Transverse colon (tissue), 4 donors: ENCODE results near the gene GLT8D2. TPM values are rescaled to one million over a fixed set of nuclear protein-coding genes. Genes with fewer than 3 reads are reported as not detected.

ENCODE experiments used
- DNase-seq: peaks from one replicate; pipeline ENCODE4 v3.0.0-alpha.2; 2019
- H3K27ac ChIP-seq, 4 donors: fragments of 200-600 bp; sonication (generic); 2 replicates each; pipeline ENCODE4 v1.5.1; 2016 to 2018; ENCODE audit warnings: inconsistent platforms in 4 of 4
- H3K27me3 ChIP-seq: fragments of 200-600 bp; sonication (generic); 2 replicates; pipeline ENCODE4 v1.5.1; 2017; ENCODE audit warnings: inconsistent platforms
- H3K36me3 ChIP-seq, 4 donors: fragments of 200-600 bp; sonication (generic); 2 replicates each; pipeline ENCODE4 v1.5.1; 2017 to 2019; ENCODE audit warnings: inconsistent platforms in 4 of 4
- H3K4me1 ChIP-seq, 4 donors: fragments of 200-600 bp; sonication (generic); 2 replicates each; pipeline ENCODE4 v1.5.1; 2017 to 2020; ENCODE audit warnings: inconsistent platforms in 4 of 4
- H3K4me3 ChIP-seq, 4 donors: fragments of 200-600 bp; sonication (generic); 1 replicate in 1 of 4; 2 replicates in 3 of 4; pipeline versions ENCODE4 v1.5.1 to v1.6.1; 2017 to 2019; ENCODE audit warnings: inconsistent platforms in 4 of 4
- H3K9me3 ChIP-seq, 2 donors: fragments of 200-600 bp; sonication (generic); 2 replicates each; pipeline ENCODE4 v1.5.1; 2017 to 2019; ENCODE audit warnings: inconsistent platforms in 2 of 2
- CTCF ChIP-seq, 5 experiments: fragments of 200-600 bp in 3 of 5; fragments of 450-650 bp in 2 of 5; sonication (generic) in 3 of 5; IDR thresholded peaks; 1 replicate in 2 of 5; 2 replicates in 3 of 5; pipeline ENCODE4 v1.5.1; 2016 to 2017; ENCODE audit warnings: antibody characterized with exemption in 5 of 5, inconsistent platforms in 3 of 5, mild to moderate bottlenecking in 2 of 5, moderate library complexity in 1 of 5
- EP300 ChIP-seq: sonication (generic); formaldehyde crosslinking; IDR thresholded peaks from one replicate; pipeline ENCODE4 v1.6.1; 2017; ENCODE audit warnings: antibody characterized with exemption, low read depth
- POLR2A ChIP-seq: fragments of 450-650 bp; IDR thresholded peaks from one replicate; pipeline ENCODE4 v1.6.1; 2016; ENCODE audit warnings: antibody characterized with exemption, mild to moderate bottlenecking, moderate library complexity
- POLR2AphosphoS5 ChIP-seq, 3 donors: sonication (generic); formaldehyde crosslinking; IDR thresholded peaks; one replicate each; pipeline ENCODE4 v1.6.1; 2016; ENCODE audit warnings: antibody characterized with exemption in 3 of 3
- WGBS, 2 donors: methylation state at CpG; one replicate each; pipeline ENCODE4 v1.1.5; 2018; ENCODE audit warnings: low coverage in 1 of 2; 5-methylcytosine and 5-hydroxymethylcytosine counted together
- in situ Hi-C, 4 donors: fragments of 200-750 bp; cut with MboI; loops; one replicate each; pipeline versions ENCODE4 v1.15.0 to v1.15.1; 2017; ENCODE audit warnings: low sequenced_read_pairs in 3 of 4, low pct_ligation_motif_present in 1 of 4, low pct_unique_long_range_greater_than_20kb in 1 of 4
- intact Hi-C: fragments of 100-400 bp; cut with DNase I; formaldehyde crosslinking; loops from one replicate; pipeline ENCODE4 v1.15.1; 2023; ENCODE audit warnings: low total_unique reads
- total RNA-seq, 4 donors: library from RNA; depleted of rRNA; stranded (reverse); fragments of >200 nt; gene quantifications; one replicate each; pipeline ENCODE4 v1.1.0, GENCODE V29; 2016

GLT8D2 gene
- total RNA-seq, 4 donors from 2014 or later: 1.1 to 21.3 (median 3.8) TPM

- TF ChIP-seq CTCF (IDR thresholded peaks at IDR 0.05) (no peak), EP300 (no peak), POLR2AphosphoS5 (IDR thresholded peaks at IDR 0.05) (no peak), POLR2A (no peak)
- Histone ChIP-seq H3K27me3 (no peaks in the 10 kb centered on the region), H3K9me3 (no peaks in the 10 kb centered on the region), H3K4me1 (peaks cover 20 to 50% (median 21%) of the 10 kb centered on the region in 4 donors), H3K27ac (peak overlapping the region; percentile 95 to 99 (median 98)), H3K4me3 (peak overlapping the region; percentile 68 to 94 (median 88)), H3K36me3 (no peaks in the 10 kb centered on the region)
- intact Hi-C loops (loop anchor here (10.0 kb wide), 1 partner anchor 140 kb away; no protein-coding TSS in a partner anchor), in situ Hi-C loops (loop anchor here in 2 of 4 donors (25.0 kb wide), 2 partner anchors 322 to 1147 kb away; partner anchors contain the start of gene WASHC4 (in 1 of the 2))
- no peak for DNase-seq
- 0% methylated on average over 11 of the region's 11 CpGs; no CpG with 5 or more reads in 1 of the 2 donors for WGBS, 2 donors
Measured at GRCh38 chr12:103965255-103965589, 84.8 kb downstream of the GLT8D2 start.

GRCh38 chr12:103964805-103965204 is 85.2 kb downstream of the GLT8D2 start:
- Histone ChIP-seq H3K27me3 (no peaks in the 10 kb centered on the region), H3K4me1 (peaks cover 18 to 45% (median 21%) of the 10 kb centered on the region in 4 donors), H3K9me3 (no peaks in the 10 kb centered on the region), H3K27ac (peak overlapping the region; percentile 95 to 99 (median 98)), H3K36me3 (no peaks in the 10 kb centered on the region), H3K4me3 (peak overlapping the region; percentile 68 to 94 (median 88))
- in situ Hi-C loops: loop anchor here in 2 of 4 donors (25.0 kb wide), 2 partner anchors 322 to 1147 kb away; partner anchors contain the start of gene WASHC4 (in 1 of the 2)
- WGBS, 2 donors: 10 to 16% methylated on average over 3 of the region's 3 CpGs
- intact Hi-C loops: loop anchor here (10.0 kb wide), 1 partner anchor 140 kb away; no protein-coding TSS in a partner anchor
- TF ChIP-seq POLR2A (no peak), POLR2AphosphoS5 (IDR thresholded peaks at IDR 0.05) (no peak), EP300 (no peak), CTCF (IDR thresholded peaks at IDR 0.05) (no peak)
- no peak for DNase-seq

DNA sequence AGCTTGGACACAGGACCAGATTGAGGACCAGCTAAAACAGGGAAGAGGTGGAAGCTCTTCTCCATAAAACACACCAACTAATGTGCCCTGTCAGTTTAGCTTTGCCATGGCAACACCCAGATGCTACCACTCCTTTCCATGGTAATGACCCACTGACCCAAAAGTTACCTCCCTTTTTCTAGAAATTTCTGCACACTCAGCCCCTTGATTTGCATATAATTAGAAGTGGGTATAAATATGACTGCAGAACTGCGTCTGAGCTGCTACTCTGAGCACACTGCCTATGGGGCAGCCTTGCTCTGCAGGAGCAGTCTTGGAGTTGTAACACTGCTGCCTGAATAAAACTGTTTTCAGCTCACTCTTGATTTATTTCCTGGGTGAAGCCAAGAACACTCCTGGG is 87.5 kb downstream of the GLT8D2 start:
- H3K9me3 ChIP-seq: no peaks in the 10 kb centered on the region
- H3K27ac ChIP-seq: no peak overlapping the region
- no peak for DNase-seq
- H3K4me3 ChIP-seq: no peak overlapping the region
- in situ Hi-C loops: loop anchor here in 2 of 4 donors (25.0 kb wide), 2 partner anchors 325 to 1150 kb away; partner anchors contain the start of gene WASHC4 (in 1 of the 2)
- intact Hi-C loops: loop anchor here (10.0 kb wide), 1 partner anchor 142 kb away; no protein-coding TSS in a partner anchor
- H3K36me3 ChIP-seq: no peaks in the 10 kb centered on the region
- no peaks in the 10 kb centered on the region for H3K27me3 ChIP-seq
- H3K4me1 ChIP-seq: peaks cover 14 to 34% (median 16%) of the 10 kb centered on the region in 4 donors
- TF ChIP-seq POLR2AphosphoS5 (IDR thresholded peaks at IDR 0.05) (no peak), POLR2A (no peak), EP300 (no peak), CTCF (IDR thresholded peaks at IDR 0.05) (no peak)
- 67% methylated on average over 1 of the region's 1 CpG; no CpG with 5 or more reads in 1 of the 2 donors for whole genome bisulfite sequencing, 2 donors

DNA sequence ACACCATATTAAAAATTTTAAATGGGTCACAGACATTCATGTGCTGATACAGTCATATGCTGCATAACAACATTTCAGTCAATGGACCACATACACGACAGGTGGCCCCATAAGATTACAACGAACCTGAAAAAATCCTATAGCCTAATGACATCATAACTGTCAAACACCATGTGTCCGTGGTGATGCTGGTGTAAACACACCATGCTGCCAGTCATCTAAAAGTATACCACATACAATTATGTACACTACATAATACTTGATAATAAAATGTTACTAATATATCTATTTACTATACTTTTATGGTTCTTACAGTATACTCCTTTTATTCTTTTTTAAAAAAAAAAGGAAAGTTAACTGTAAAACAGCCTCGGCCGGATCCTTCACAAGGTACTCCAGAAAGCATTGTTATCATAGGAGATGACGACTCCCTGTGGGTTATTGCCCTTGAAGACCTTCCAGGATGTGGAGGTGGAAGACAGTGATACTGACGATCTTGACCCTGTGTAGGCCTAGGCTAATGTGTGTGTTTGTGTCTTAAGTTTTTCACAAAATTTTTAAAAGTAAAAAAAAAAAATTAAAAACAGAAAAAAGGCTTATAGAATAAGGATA is 89.3 kb downstream of the GLT8D2 start:
- WGBS, 2 donors: 35 to 38% methylated on average over 6 to 7 of the region's 7 CpGs
- H3K36me3 ChIP-seq: no peaks in the 10 kb centered on the region
- no peaks in the 10 kb centered on the region for H3K27me3 ChIP-seq
- H3K9me3 ChIP-seq: no peaks in the 10 kb centered on the region
- intact Hi-C loops: loop anchor here (10.0 kb wide), 1 partner anchor 144 kb away; no protein-coding TSS in a partner anchor
- peaks cover 12 to 31% (median 17%) of the 10 kb centered on the region in 4 donors for H3K4me1 ChIP-seq
- in situ Hi-C loops: loop anchor here in 2 of 4 donors (25.0 kb wide), 2 partner anchors 327 to 1152 kb away; partner anchors contain the start of gene WASHC4 (in 1 of the 2)
- no peak overlapping the region for H3K4me3 ChIP-seq
- H3K27ac ChIP-seq: no peak overlapping the region
- no peak for DNase-seq
- TF ChIP-seq EP300: no peak
